Stomach smooth muscle (tissue), 2 donors: Measurements from ENCODE around the gene CCAR1.
"Not testable (repeated sequence)": the region's sequence is repeated elsewhere in the genome, so short reads cannot be mapped to it uniquely, and the experiment has no call there.

Experiments
- H3K27ac ChIP-seq: one replicate; pipeline ENCODE4 v1.7.0; 2013; ENCODE audit warnings: mild to moderate bottlenecking, low read length, inconsistent platforms
- H3K27me3 ChIP-seq, 2 donors: one replicate each; pipeline ENCODE4 v1.7.0; 2013; ENCODE audit warnings: low read length in 2 of 2; ENCODE audit not compliant: insufficient read depth in 2 of 2, control insufficient read depth in 1 of 2
- H3K36me3 ChIP-seq, 2 donors: one replicate each; pipeline ENCODE4 v1.7.0; 2013; ENCODE audit warnings: low read length in 2 of 2; ENCODE audit not compliant: control insufficient read depth in 2 of 2, insufficient read depth in 2 of 2
- H3K4me1 ChIP-seq: one replicate; pipeline ENCODE4 v1.7.0; 2013; ENCODE audit warnings: low read length; ENCODE audit not compliant: control insufficient read depth, insufficient read depth
- H3K4me3 ChIP-seq, 2 donors: one replicate each; pipeline ENCODE4 v1.7.0; 2013; ENCODE audit warnings: low read length in 2 of 2
- H3K9ac ChIP-seq, 2 donors: one replicate each; pipeline ENCODE4 v1.7.0; 2013; ENCODE audit warnings: low read length in 2 of 2, mild to moderate bottlenecking in 1 of 2
- H3K9me3 ChIP-seq, 2 donors: one replicate each; pipeline ENCODE4 v1.7.0; 2013; ENCODE audit warnings: low read length in 2 of 2; ENCODE audit not compliant: control insufficient read depth in 2 of 2
- donor health status: healthy.
- donor health status: Pancreatic carcinoma.

Gene CCAR1

DNA sequence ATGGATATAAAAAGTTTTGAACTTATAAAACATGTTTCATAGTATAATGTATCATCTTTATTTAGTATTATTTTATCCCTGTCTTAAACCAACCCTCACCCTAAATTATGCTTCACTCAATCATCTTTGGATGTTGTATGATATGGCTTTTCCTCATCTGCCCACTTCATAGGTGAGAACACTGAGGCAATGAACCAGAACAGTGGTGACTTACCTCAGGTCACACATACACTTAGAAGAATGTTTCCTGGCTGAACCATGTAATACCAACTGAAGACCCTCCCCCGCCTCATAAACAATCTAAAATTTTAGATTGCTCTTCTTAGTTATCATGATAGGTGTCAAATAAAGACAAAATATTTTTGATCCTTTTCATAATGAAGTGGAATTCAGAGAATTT is 83.7 kb downstream of the CCAR1 start:
- Histone ChIP-seq H3K27me3 (no peaks in the 10 kb centered on the region), H3K4me1 (no peaks in the 10 kb centered on the region), H3K4me3 (no peak overlapping the region), H3K9ac (no peak overlapping the region), H3K36me3 (no peaks in the 10 kb centered on the region), H3K9me3 (no peaks in the 10 kb centered on the region), H3K27ac (no peak overlapping the region)

DNA sequence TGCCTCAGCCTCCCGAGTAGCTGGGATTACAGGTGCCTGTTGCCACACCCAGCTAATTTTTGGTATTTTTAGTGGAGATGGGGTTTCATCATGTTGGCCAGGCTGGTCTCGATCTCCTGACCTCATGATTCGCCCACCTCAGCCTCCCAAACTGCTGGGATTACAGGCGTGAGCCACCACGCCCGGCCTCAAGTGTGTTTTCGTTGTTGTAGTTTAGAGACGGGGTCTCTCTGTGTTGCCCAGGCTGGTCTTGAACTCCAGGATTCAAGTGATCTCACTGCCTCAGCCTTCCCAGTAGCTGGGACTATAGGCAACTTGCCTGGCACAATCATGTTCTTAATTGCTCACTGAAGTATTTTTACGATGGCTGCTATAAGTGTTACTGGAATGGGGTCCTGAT is 89.8 kb downstream of the CCAR1 start:
- not testable (repeated sequence) for H3K27me3 ChIP-seq, H3K36me3 ChIP-seq, H3K4me3 ChIP-seq, H3K9ac ChIP-seq, H3K27ac ChIP-seq, H3K4me1 ChIP-seq, H3K9me3 ChIP-seq

DNA sequence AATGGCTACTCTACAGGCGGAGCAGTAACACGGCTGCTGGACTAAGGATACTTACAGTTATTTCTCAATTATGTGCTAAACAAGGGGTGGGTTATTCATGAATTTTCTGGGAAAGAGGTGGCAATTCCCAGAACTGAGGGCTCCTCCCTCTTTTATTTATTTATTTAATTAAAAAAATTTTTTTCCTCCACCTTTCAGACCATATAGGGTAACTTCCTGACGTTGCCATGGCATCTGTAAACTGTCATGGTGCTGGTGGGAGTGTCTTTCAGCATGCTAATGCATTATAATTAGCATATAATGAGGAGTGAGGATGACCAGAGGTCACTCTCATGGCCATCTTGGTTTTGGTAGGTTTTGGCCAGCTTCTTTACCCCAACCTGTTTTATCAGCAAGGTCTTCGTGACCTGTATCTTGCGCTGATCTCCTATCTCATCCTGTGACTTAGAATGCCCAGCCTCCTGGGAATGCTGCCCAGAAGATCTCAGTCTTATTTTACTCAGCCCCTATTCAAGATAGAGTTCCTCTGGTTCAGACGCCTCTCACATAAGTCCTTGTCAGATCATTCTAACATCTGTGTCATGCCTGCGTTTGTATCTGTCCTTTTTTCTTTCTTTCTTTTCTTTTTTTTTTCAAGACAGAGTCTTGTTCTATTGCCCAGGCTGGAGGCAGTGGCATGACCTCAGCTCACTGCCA is 90.4 kb downstream of the CCAR1 start:
- Histone ChIP-seq H3K9ac (no peak overlapping the region), H3K27ac (no peak overlapping the region), H3K4me1 (no peaks in the 10 kb centered on the region), H3K27me3 (no peaks in the 10 kb centered on the region), H3K9me3 (no peaks in the 10 kb centered on the region), H3K4me3 (no peak overlapping the region), H3K36me3 (no peaks in the 10 kb centered on the region)

DNA sequence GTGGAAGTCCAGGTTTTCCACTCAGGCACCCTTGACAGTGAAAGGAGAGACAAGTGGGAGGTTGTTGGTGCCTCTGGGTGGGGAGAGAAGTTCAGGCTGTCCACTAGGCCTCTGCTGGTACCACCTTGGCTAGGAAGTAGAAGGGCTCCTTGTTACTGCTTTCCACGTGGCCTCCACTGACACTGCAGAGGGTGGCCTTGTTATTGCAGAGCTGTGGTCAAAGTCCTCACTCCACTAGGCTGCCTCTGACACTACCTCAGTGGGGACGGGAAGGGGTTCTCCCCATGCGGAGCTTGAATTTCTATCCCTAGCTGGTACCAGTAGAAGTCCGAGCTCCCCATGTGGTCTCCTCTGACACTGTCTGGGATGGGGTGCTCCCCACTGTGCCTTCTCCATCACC is 91.4 kb downstream of the CCAR1 start:
- no peak overlapping the region for H3K4me3 ChIP-seq
- no peak overlapping the region for H3K9ac ChIP-seq
- no peaks in the 10 kb centered on the region for H3K9me3 ChIP-seq
- H3K27me3 ChIP-seq: no peaks in the 10 kb centered on the region
- H3K36me3 ChIP-seq: no peaks in the 10 kb centered on the region
- no peaks in the 10 kb centered on the region for H3K4me1 ChIP-seq
- H3K27ac ChIP-seq: no peak overlapping the region

DNA sequence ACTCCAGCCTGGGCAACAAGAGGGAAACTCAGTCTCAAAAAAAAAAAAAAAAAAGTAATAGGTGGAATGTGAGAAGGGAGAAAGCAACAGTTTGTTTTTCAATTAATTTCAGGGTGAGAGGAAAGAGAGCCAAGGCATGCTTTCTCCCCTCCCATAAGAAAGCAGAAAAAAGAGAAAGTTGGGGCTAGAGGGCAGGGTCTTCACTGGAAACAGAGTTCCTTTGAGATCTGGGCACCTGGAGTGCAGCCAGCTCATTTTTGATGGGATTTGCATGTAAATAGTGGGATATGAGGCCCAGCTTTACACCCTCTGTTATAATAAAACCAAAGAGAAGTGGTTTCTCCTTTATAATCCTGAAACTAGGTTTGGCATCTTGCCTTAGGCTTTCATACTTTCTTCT is 92.5 kb downstream of the CCAR1 start:
- no peaks in the 10 kb centered on the region for H3K36me3 ChIP-seq

DNA sequence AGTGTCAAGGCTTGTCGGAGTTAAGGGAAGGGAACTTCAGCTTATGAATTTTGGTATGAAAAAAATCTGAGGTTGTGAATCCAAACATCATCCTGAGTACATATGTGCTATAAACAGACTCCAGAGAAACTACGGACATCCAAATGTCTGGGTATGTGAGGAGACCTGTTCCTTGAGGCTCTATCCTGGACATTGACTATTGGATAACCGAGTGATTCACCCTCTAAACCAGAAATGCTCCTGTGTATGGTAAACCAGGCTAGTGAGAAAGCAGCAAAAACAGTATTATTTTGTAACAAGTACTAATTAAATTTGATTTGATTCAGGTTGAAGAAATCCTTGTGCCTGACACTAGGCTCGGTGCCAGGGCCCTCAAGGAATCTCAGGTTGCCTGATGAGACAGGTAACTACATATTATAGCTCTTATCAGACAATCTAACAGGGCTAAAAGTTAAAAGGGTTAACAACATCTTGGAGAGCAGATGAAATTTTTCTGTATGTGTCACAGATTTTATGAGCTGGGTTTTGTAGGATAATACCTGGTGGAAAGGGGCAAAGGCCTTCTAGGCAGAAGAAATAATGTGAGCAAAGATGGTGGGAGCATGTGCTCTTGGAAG is 95.9 kb downstream of the CCAR1 start:
- Histone ChIP-seq H3K9ac (no peak overlapping the region), H3K27me3 (no peaks in the 10 kb centered on the region), H3K4me3 (no peak overlapping the region), H3K36me3 (no peaks in the 10 kb centered on the region), H3K9me3 (no peaks in the 10 kb centered on the region), H3K27ac (no peak overlapping the region), H3K4me1 (no peaks in the 10 kb centered on the region)

More for the DNA sequence above, 92.5 kb downstream of the CCAR1 start:
- no peaks in the 10 kb centered on the region for H3K4me1 ChIP-seq
- no peak overlapping the region for H3K4me3 ChIP-seq
- H3K9me3 ChIP-seq: no peaks in the 10 kb centered on the region
- H3K27ac ChIP-seq: no peak overlapping the region
- no peak overlapping the region for H3K9ac ChIP-seq
- H3K27me3 ChIP-seq: no peaks in the 10 kb centered on the region

DNA sequence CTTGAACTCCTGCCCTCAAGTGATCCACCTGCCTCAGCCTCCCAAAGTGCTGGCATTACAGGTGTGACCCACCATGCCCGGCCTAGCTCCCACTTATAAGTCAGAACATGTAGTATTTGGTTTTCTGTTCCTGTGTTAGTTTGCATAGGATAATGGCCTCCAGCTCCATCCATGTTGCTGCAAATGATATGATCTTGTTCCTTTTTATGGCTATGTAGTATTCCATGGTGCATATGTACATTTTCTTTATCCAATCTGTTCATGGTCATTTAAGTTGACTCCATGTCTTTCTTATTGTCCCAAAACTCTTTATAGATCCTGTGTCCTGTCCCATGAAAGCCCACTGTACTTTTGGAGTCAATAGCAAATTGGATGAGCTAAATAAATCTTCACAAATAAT is 99.3 kb downstream of the CCAR1 start:
- H3K4me3 ChIP-seq, H3K9ac ChIP-seq: not testable (repeated sequence)

DNA sequence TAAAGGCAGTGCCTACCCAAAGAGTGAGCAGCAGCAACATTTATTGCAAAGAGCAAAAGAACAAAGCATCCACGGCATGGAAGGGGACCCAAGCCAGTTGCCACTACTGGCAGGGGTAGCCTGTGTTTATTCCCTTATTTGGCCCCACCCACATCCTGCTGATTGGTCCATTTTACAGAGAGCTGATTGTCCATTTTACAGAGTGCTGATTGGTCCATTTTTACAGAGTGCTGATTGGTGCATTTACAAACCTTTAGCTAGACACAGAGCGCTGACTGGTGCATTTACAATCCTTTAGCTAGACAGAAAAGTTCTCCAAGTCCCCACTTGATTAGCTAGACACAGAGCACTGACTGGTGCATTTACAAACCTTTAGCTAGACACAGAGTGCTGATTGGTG is 101.6 kb downstream of the CCAR1 start:
- H3K4me3 ChIP-seq, H3K9ac ChIP-seq, H3K4me1 ChIP-seq, H3K36me3 ChIP-seq, H3K27me3 ChIP-seq, H3K9me3 ChIP-seq, H3K27ac ChIP-seq: not testable (repeated sequence)

More for the DNA sequence above, 99.3 kb downstream of the CCAR1 start:
- not testable (repeated sequence) for H3K27ac ChIP-seq, H3K9me3 ChIP-seq, H3K4me1 ChIP-seq, H3K27me3 ChIP-seq, H3K36me3 ChIP-seq

DNA sequence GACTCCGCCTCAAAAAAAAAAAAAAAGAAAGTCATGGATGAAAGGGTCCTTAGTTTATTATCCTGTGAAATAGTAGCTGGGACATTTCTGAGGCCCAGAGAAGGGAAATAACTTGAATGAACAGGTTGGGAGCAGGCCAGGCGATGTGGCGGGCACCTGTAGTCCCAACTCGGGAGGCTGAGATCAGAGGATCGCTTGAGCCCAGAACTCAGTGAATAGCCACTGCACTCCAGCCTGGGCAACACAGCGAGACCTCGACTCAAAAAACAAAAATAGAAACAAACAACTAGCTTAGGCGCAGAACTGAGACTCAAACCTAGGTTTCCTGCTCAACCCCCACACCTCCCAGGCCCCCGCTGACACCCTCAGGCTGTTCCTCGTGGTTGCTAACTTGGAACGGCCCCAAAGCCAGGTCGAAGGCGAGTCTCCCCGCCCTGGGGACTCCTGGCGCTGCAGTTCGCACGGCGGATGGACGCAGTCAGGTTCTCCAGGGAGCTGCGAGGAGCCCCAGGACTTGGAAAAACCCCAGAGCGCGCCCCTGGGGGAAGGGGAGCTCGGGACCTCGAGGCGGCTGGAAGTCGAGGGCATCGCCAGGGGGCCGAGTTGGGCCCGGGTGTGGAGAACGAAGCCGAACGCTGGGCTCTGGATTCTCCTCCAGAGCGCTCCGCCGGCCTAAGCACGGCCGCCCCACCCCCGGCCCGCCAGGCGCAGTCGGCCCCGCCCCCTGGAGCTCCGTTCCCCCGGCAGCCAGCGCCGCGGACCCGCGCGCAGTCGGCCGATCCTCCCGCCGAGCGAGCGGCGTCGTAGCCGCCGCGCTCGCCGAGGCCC is 105.9 kb downstream of the CCAR1 start, which contains the start of gene STOX1:
TSS of gene STOX1 (plus strand) at position 768 of the 828 bp plus-strand sequence. CDS start 93 bp downstream, outside the sequence.
- Histone ChIP-seq H3K4me1 (peaks cover 6% of the 10 kb centered on the region), H3K36me3 (no peaks in the 10 kb centered on the region), H3K27me3 (no peaks in the 10 kb centered on the region), H3K4me3 (peak within 1 kb of the TSS; percentile 4 to 81), H3K9me3 (no peaks in the 10 kb centered on the region), H3K27ac (no peak within 1 kb of the TSS), H3K9ac (peak within 1 kb of the TSS; percentile 11 to 68)

DNA sequence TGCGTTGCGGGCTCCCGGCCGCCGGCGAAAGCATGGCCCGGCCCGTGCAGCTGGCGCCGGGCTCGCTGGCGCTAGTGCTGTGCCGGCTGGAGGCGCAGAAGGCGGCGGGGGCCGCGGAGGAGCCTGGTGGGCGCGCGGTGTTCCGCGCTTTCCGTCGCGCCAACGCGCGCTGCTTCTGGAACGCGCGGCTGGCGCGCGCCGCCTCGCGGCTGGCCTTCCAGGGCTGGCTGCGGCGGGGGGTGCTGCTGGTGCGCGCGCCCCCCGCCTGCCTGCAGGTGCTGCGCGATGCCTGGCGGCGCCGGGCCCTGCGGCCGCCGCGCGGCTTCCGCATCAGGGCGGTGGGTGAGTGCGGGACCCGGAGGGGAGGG is 106.5 kb downstream of the CCAR1 start:
- not testable (repeated sequence) for H3K9me3 ChIP-seq, H3K9ac ChIP-seq, H3K27me3 ChIP-seq, H3K36me3 ChIP-seq, H3K4me1 ChIP-seq, H3K27ac ChIP-seq
- H3K4me3 ChIP-seq: peak overlapping the region in 1 of 2 donors; percentile 81
